Gastrocnemius medialis (tissue), 4 donors: ENCODE results near the gene IQGAP2. TPM values are rescaled to one million over a fixed set of nuclear protein-coding genes. Genes with fewer than 3 reads are reported as not detected.

Experiments
- ATAC-seq, 2 donors: fragments of 150-250 bp; one replicate each; pipeline ENCODE4 v1.9.1; 2016
- DNase-seq, 2 donors: peaks; one replicate each; pipeline ENCODE4 v3.0.0-alpha.2; 2019
- H3K27ac ChIP-seq, 4 donors: fragments of 200-600 bp; sonication (generic); 1 replicate in 1 of 4; 2 replicates in 3 of 4; pipeline ENCODE4 v1.5.1; 2016 to 2018; ENCODE audit warnings: mild to moderate bottlenecking in 2 of 4, moderate library complexity in 1 of 4
- H3K27me3 ChIP-seq, 3 donors: fragments of 200-600 bp; sonication (generic) in 2 of 3; 1 replicate in 1 of 3; 2 replicates in 2 of 3; pipeline versions ENCODE4 v1.5.1 to v1.6.0; 2016 to 2019; ENCODE audit warnings: mild to moderate bottlenecking in 1 of 3, moderate library complexity in 1 of 3
- H3K36me3 ChIP-seq, 2 donors: fragments of 200-600 bp; sonication (generic) in 1 of 2; one replicate each; pipeline ENCODE4 v1.5.1; 2017 to 2018
- H3K4me1 ChIP-seq, 2 donors: fragments of 200-600 bp; sonication (generic) in 1 of 2; one replicate each; pipeline ENCODE4 v1.5.1; 2016 to 2017; ENCODE audit warnings: mild to moderate bottlenecking in 2 of 2
- H3K4me3 ChIP-seq, 4 donors: fragments of 200-600 bp; sonication (generic) in 3 of 4; 1 replicate in 1 of 4; 2 replicates in 3 of 4; pipeline ENCODE4 v1.5.1; 2016 to 2019; ENCODE audit warnings: mild to moderate bottlenecking in 2 of 4
- H3K9me3 ChIP-seq, 3 donors: fragments of 200-600 bp; sonication (generic) in 2 of 3; 1 replicate in 1 of 3; 2 replicates in 2 of 3; pipeline ENCODE4 v1.5.1; 2016 to 2019
- CTCF ChIP-seq, 5 experiments: fragments of 450-650 bp in 3 of 5; fragments of 200-600 bp in 2 of 5; sonication (generic) in 2 of 5; IDR thresholded peaks in 4 of 5; conservative IDR thresholded peaks in 1 of 5; 1 replicate in 4 of 5; 2 replicates in 1 of 5; pipeline ENCODE4 v1.5.1; 2016 to 2019; ENCODE audit warnings: antibody characterized with exemption in 5 of 5, mild to moderate bottlenecking in 3 of 5, moderate library complexity in 3 of 5
- POLR2A ChIP-seq, 2 donors: fragments of 450-650 bp; IDR thresholded peaks; one replicate each; pipeline ENCODE4 v1.6.1; 2017; ENCODE audit warnings: antibody characterized with exemption in 2 of 2, mild to moderate bottlenecking in 2 of 2, moderate library complexity in 2 of 2
- in situ Hi-C, 4 donors: fragments of 200-750 bp; cut with MboI; loops; one replicate each; pipeline versions ENCODE4 v1.15.0 to v1.8.0; 2017; ENCODE audit warnings: low sequenced_read_pairs in 4 of 4
- intact Hi-C: fragments of 100-400 bp; cut with DNase I; formaldehyde crosslinking; loops from one replicate; pipeline ENCODE4 v1.15.1; 2023; ENCODE audit warnings: low total_unique reads
- total RNA-seq, 4 donors: library from RNA; depleted of rRNA; stranded (reverse); fragments of >200 nt; gene quantifications; one replicate each; pipeline versions ENCODE4 v1.1.0 to v1.2.3, GENCODE V29; 2016

Gene IQGAP2
- total RNA-seq, 4 donors from 2014 or later, result 1.5 to 6.8 (median 2.5) TPM

GRCh38 chr5:76384189-76384588 is 18.9 kb upstream of the IQGAP2 start:
- H3K9me3 ChIP-seq, result no peaks in the 10 kb centered on the region
- intact Hi-C loops, result no loop called here
- no peaks in the 10 kb centered on the region for H3K27me3 ChIP-seq
- DNase-seq (no peak), ATAC-seq (no peak)
- H3K4me3 ChIP-seq, result no peak overlapping the region
- H3K4me1 ChIP-seq, result no peaks in the 10 kb centered on the region
- in situ Hi-C loops, result no loop called here
- H3K27ac ChIP-seq, result no peak overlapping the region
- no peak for TF ChIP-seq POLR2A (IDR thresholded peaks at IDR 0.05)
- no peak for TF ChIP-seq CTCF (IDR thresholded peaks at IDR 0.05 in 4 of 5, conservative IDR thresholded peaks at IDR 0.05 in 1 of 5)
- H3K36me3 ChIP-seq, result no peaks in the 10 kb centered on the region

GRCh38 chr5:76384705-76385104 is 18.4 kb upstream of the IQGAP2 start:
- H3K36me3 ChIP-seq, result no peaks in the 10 kb centered on the region
- H3K4me3 ChIP-seq, result no peak overlapping the region
- no peak for TF ChIP-seq CTCF (IDR thresholded peaks at IDR 0.05 in 4 of 5, conservative IDR thresholded peaks at IDR 0.05 in 1 of 5)
- no peak for TF ChIP-seq POLR2A (IDR thresholded peaks at IDR 0.05)
- intact Hi-C loops (no loop called here), in situ Hi-C loops (no loop called here)
- no peaks in the 10 kb centered on the region for H3K9me3 ChIP-seq
- H3K27me3 ChIP-seq, result no peaks in the 10 kb centered on the region
- no peaks in the 10 kb centered on the region for H3K4me1 ChIP-seq
- DNase-seq (no peak), ATAC-seq (no peak)
- no peak overlapping the region for H3K27ac ChIP-seq

- intact Hi-C loops (no loop called here), in situ Hi-C loops (no loop called here)
- Histone ChIP-seq H3K9me3 (no peaks in the 10 kb centered on the region), H3K27ac (no peak overlapping the region), H3K27me3 (no peaks in the 10 kb centered on the region), H3K36me3 (no peaks in the 10 kb centered on the region), H3K4me3 (no peak overlapping the region), H3K4me1 (no peaks in the 10 kb centered on the region)
- DNase-seq, result no peak
- no peak for TF ChIP-seq CTCF (IDR thresholded peaks at IDR 0.05 in 4 of 5, conservative IDR thresholded peaks at IDR 0.05 in 1 of 5)
- no peak for TF ChIP-seq POLR2A (IDR thresholded peaks at IDR 0.05)
- ATAC-seq, result no peak
Measured at GRCh38 chr5:76385540-76385939, 17.5 kb upstream of the IQGAP2 start.

- in situ Hi-C loops (no loop called here), intact Hi-C loops (no loop called here)
- Histone ChIP-seq H3K27ac (no peak overlapping the region), H3K4me3 (no peak overlapping the region), H3K27me3 (no peaks in the 10 kb centered on the region), H3K4me1 (no peaks in the 10 kb centered on the region), H3K9me3 (no peaks in the 10 kb centered on the region), H3K36me3 (no peaks in the 10 kb centered on the region)
- TF ChIP-seq CTCF (IDR thresholded peaks at IDR 0.05 in 4 of 5, conservative IDR thresholded peaks at IDR 0.05 in 1 of 5), result no peak
- TF ChIP-seq POLR2A (IDR thresholded peaks at IDR 0.05), result no peak
- no peak for DNase-seq
- ATAC-seq, result no peak
Measured at GRCh38 chr5:76386360-76386759, 16.7 kb upstream of the IQGAP2 start.

- H3K27me3 ChIP-seq, result no peaks in the 10 kb centered on the region
- TF ChIP-seq CTCF (IDR thresholded peaks at IDR 0.05 in 4 of 5, conservative IDR thresholded peaks at IDR 0.05 in 1 of 5), result no peak
- TF ChIP-seq POLR2A (IDR thresholded peaks at IDR 0.05), result no peak
- H3K9me3 ChIP-seq, result no peaks in the 10 kb centered on the region
- H3K27ac ChIP-seq, result no peak overlapping the region
- DNase-seq, result no peak
- no peak overlapping the region for H3K4me3 ChIP-seq
- ATAC-seq, result no peak
- H3K36me3 ChIP-seq, result no peaks in the 10 kb centered on the region
- H3K4me1 ChIP-seq, result no peaks in the 10 kb centered on the region
- in situ Hi-C loops, result no loop called here
- intact Hi-C loops, result no loop called here
Measured at GRCh38 chr5:76388236-76388635, 14.8 kb upstream of the IQGAP2 start.
